CD14-positive monocyte (primary cell): ENCODE measurements around the gene RBMS1. TPM values are rescaled to one million over a fixed set of nuclear protein-coding genes. Genes with fewer than 3 reads are reported as not detected.

Source experiments
- DNase-seq, 3 donors: peaks; one replicate each; pipeline ENCODE4 v3.0.0-alpha.2; 2011 to 2022
- H2AFZ ChIP-seq: 2 replicates; pipeline ENCODE4 v1.6.0; 2012; ENCODE audit warnings: mild to moderate bottlenecking, low read depth, low read length, inconsistent platforms; ENCODE audit not compliant: insufficient read depth, poor library complexity, severe bottlenecking
- H3K27ac ChIP-seq, 2 donors: 1 replicate in 1 of 2; 2 replicates in 1 of 2; pipeline ENCODE4 v1.5.1; 2012 to 2013; ENCODE audit warnings: low read length in 2 of 2, control low read depth in 1 of 2, inconsistent platforms in 1 of 2, low read depth in 1 of 2, mild to moderate bottlenecking in 1 of 2
- H3K27me3 ChIP-seq, 2 donors: one replicate each; pipeline versions ENCODE4 v1.6.0 to v1.6.1; 2011 to 2013; ENCODE audit warnings: low read length in 2 of 2; ENCODE audit not compliant: control insufficient read depth in 2 of 2, insufficient read depth in 2 of 2
- H3K36me3 ChIP-seq, 2 donors: replicated peaks in 1 of 2; 1 replicate in 1 of 2; 2 replicates in 1 of 2; pipeline versions ENCODE4 v1.5.1 to v1.6.1; 2012 to 2013; ENCODE audit warnings: low read length in 2 of 2, control low read depth in 1 of 2, inconsistent platforms in 1 of 2, mild to moderate bottlenecking in 1 of 2; ENCODE audit not compliant: insufficient read depth in 2 of 2, control insufficient read depth in 1 of 2
- H3K4me1 ChIP-seq, 2 donors: 1 replicate in 1 of 2; 2 replicates in 1 of 2; pipeline versions ENCODE4 v1.5.1 to v1.6.1; 2012 to 2013; ENCODE audit warnings: low read length in 2 of 2, control low read depth in 1 of 2, inconsistent platforms in 1 of 2, mild to moderate bottlenecking in 1 of 2, moderate library complexity in 1 of 2; ENCODE audit not compliant: insufficient read depth in 2 of 2, control insufficient read depth in 1 of 2
- H3K4me2 ChIP-seq: replicated peaks from 2 replicates; pipeline ENCODE3; 2012; ENCODE audit warnings: low read length, moderate library complexity, mild to moderate bottlenecking; ENCODE audit not compliant: poor library complexity, severe bottlenecking; ENCODE audit errors: extremely low read depth
- H3K4me3 ChIP-seq, 3 experiments: fragments of 200-600 bp in 1 of 3; sonication (generic) in 1 of 3; replicated peaks in 1 of 3; 1 replicate in 2 of 3; 2 replicates in 1 of 3; pipeline ENCODE4 v1.5.1; 2011 to 2013; ENCODE audit warnings: low read length in 3 of 3, mild to moderate bottlenecking in 3 of 3, control low read depth in 2 of 3, low read depth in 2 of 3, inconsistent platforms in 1 of 3, moderate library complexity in 1 of 3
- H3K79me2 ChIP-seq: 2 replicates; pipeline ENCODE4 v1.6.0; 2012; ENCODE audit warnings: mild to moderate bottlenecking, control low read depth, inconsistent platforms, low read length, moderate library complexity; ENCODE audit not compliant: insufficient read depth
- H3K9ac ChIP-seq: 2 replicates; pipeline ENCODE4 v1.6.0; 2017; ENCODE audit warnings: low read length, mild to moderate bottlenecking; ENCODE audit not compliant: insufficient read depth, poor library complexity, severe bottlenecking
- H3K9me3 ChIP-seq, 2 donors: replicated peaks in 1 of 2; 1 replicate in 1 of 2; 2 replicates in 1 of 2; pipeline versions ENCODE4 v1.5.1 to v1.6.1; 2012 to 2013; ENCODE audit warnings: low read length in 2 of 2, control low read depth in 1 of 2; ENCODE audit not compliant: control insufficient read depth in 1 of 2, insufficient read depth in 1 of 2
- H4K20me1 ChIP-seq: 2 replicates; pipeline ENCODE4 v1.6.0; 2012; ENCODE audit warnings: mild to moderate bottlenecking, low read length, control low read depth, moderate library complexity; ENCODE audit not compliant: insufficient read depth
- H3K27ac Mint-ChIP-seq, 7 donors: one replicate each; pipeline ENCODE4 v1.8.0; 2020; ENCODE audit warnings: mild to moderate bottlenecking in 7 of 7, mixed read lengths in 7 of 7, moderate library complexity in 6 of 7, inconsistent platforms in 2 of 7
- H3K27me3 Mint-ChIP-seq, 3 donors: one replicate each; pipeline ENCODE4 v1.8.0; 2021 to 2022; ENCODE audit warnings: low read depth in 3 of 3, mild to moderate bottlenecking in 3 of 3, mixed read lengths in 3 of 3, moderate library complexity in 3 of 3, inconsistent platforms in 1 of 3
- H3K36me3 Mint-ChIP-seq, 2 donors: one replicate each; pipeline ENCODE4 v1.8.0; 2020; ENCODE audit warnings: mixed read lengths in 2 of 2, inconsistent platforms in 1 of 2, mild to moderate bottlenecking in 1 of 2
- H3K4me1 Mint-ChIP-seq: one replicate; pipeline ENCODE4 v1.8.0; 2020; ENCODE audit warnings: mild to moderate bottlenecking, mixed read lengths
- H3K4me3 Mint-ChIP-seq, 2 donors: one replicate each; pipeline ENCODE4 v1.8.0; 2020; ENCODE audit warnings: mild to moderate bottlenecking in 2 of 2, mixed read lengths in 2 of 2, moderate library complexity in 1 of 2
- H3K9me3 Mint-ChIP-seq, 7 donors: one replicate each; pipeline ENCODE4 v1.8.0; 2020 to 2022; ENCODE audit warnings: mixed read lengths in 7 of 7, mild to moderate bottlenecking in 6 of 7, moderate library complexity in 6 of 7, inconsistent platforms in 2 of 7
- CTCF ChIP-seq: fragments of 200-600 bp; IDR thresholded peaks from one replicate; pipeline ENCODE4 v1.8.0; 2022; ENCODE audit warnings: antibody characterized with exemption, mild to moderate bottlenecking
- WGBS: methylation state at CpG from one replicate; pipeline ENCODE4 v1.1.5; 2013; ENCODE audit warnings: missing lambda C conversion rate; ENCODE audit not compliant: insufficient coverage; 5-methylcytosine and 5-hydroxymethylcytosine counted together
- intact Hi-C, 2 donors: fragments of 100-400 bp; cut with micrococcal nuclease; formaldehyde crosslinking; loops; one replicate each; pipeline versions ENCODE4 v1.15.0 to v1.15.1; 2023
- polyA plus RNA-seq, 3 donors: library from polyadenylated mRNA; depleted of rRNA in 1 of 3; unstranded in 2 of 3; stranded (reverse) in 1 of 3; fragments of 300-500 nt in 2 of 3; fragments of >200 nt in 1 of 3; fragmentation: Illumina TruSeq in 2 of 3; gene quantifications; 1 replicate in 2 of 3; 2 replicates in 1 of 3; pipeline ENCODE4 v1.2.3, GENCODE V29; 2012 to 2021

RBMS1 gene
- polyA plus RNA-seq, 3 donors: 88.2 to 91.2 (median 89.4) TPM

GRCh38 chr2:160445673-160446072 is 47.9 kb downstream of the RBMS1 start:
- Mint-ChIP-seq H3K4me1 (peaks cover 2% of the 10 kb centered on the region), H3K27me3 (no peaks in the 10 kb centered on the region), H3K9me3 (peaks cover 9 to 23% (median 12%) of the 10 kb centered on the region in 7 donors), H3K27ac (no peak overlapping the region), H3K36me3 (peaks cover 9 to 22% of the 10 kb centered on the region in 2 donors), H3K4me3 (no peak overlapping the region)
- no peaks in the 10 kb centered on the region for H3K79me2 ChIP-seq
- no CpG with 5 or more reads among the region's 1 CpG for WGBS
- no peak for TF ChIP-seq CTCF
- H3K27ac ChIP-seq: no peak overlapping the region
- no peak overlapping the region for H3K4me2 ChIP-seq
- no peak overlapping the region for H2AFZ ChIP-seq
- no peaks in the 10 kb centered on the region for H3K27me3 ChIP-seq
- intact Hi-C loops: no loop called here
- DNase-seq: no peak
- no peak overlapping the region for H3K4me3 ChIP-seq
- no peaks in the 10 kb centered on the region for H4K20me1 ChIP-seq
- H3K36me3 ChIP-seq: no peaks in the 10 kb centered on the region
- peaks cover 8 to 15% of the 10 kb centered on the region in 2 donors for H3K9me3 ChIP-seq
- H3K9ac ChIP-seq: no peak overlapping the region
- peaks cover 0 to 3% of the 10 kb centered on the region in 2 donors for H3K4me1 ChIP-seq

GRCh38 chr2:160442603-160443002 is 51.0 kb downstream of the RBMS1 start:
- Histone ChIP-seq H4K20me1 (no peaks in the 10 kb centered on the region), H3K4me1 (no peaks in the 10 kb centered on the region), H3K79me2 (no peaks in the 10 kb centered on the region), H2AFZ (no peak overlapping the region), H3K27ac (no peak overlapping the region), H3K4me2 (no peak overlapping the region), H3K9me3 (peaks cover 8 to 15% of the 10 kb centered on the region in 2 donors), H3K27me3 (no peaks in the 10 kb centered on the region), H3K36me3 (no peaks in the 10 kb centered on the region), H3K9ac (no peak overlapping the region), H3K4me3 (no peak overlapping the region)
- Mint-ChIP-seq H3K4me3 (no peak overlapping the region), H3K36me3 (peaks cover 9 to 25% of the 10 kb centered on the region in 2 donors), H3K27ac (no peak overlapping the region), H3K27me3 (no peaks in the 10 kb centered on the region), H3K9me3 (peaks cover 9 to 30% (median 15%) of the 10 kb centered on the region in 7 donors), H3K4me1 (no peaks in the 10 kb centered on the region)
- DNase-seq: no peak
- TF ChIP-seq CTCF: no peak
- no CpG with 5 or more reads among the region's 7 CpGs for WGBS
- intact Hi-C loops: no loop called here
